Measurements from ENCODE around the gene MAP7. TPM values are rescaled to one million over a fixed set of nuclear protein-coding genes. Genes with fewer than 3 reads are reported as not detected.

MAP7 gene
- total and polyA plus RNA-seq, 10 donors = 0.67 to 4.9 (median 3.0) TPM

DNA sequence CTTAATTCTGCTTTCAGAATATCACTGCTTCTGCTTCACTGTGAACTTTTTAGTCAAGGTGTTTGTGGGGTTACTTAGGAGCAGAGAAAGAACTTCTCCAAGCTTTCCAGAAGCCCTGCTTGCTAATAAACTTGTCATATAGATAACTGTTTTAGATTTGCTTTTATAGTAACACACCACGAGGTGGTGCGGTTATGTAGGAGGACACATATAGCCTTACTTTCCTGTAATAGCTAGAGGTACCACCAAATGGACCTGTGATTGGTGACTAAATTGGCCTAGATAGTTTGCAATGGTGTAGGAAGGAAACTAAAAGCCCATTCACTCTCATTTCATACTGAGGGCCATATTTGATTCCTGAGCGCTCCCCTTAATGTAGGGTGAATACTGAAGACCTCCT is 208.3 kb downstream of the MAP7 start:
- Histone ChIP-seq H3K9me3 (no peaks in the 10 kb centered on the region), H3K27me3 (replicated peaks in 1 of 7) (no peaks in the 10 kb centered on the region), H3K27ac (no peak overlapping the region), H3K4me3 (no peak overlapping the region), H3K36me3 (peaks cover 0 to 6% (median 0%) of the 10 kb centered on the region in 6 donors), H3K4me1 (no peaks in the 10 kb centered on the region)
- no peak for DNase-seq
- intact Hi-C loops (cut with DNase I; ENCODE audit: low total_unique reads) = no loop called here
- TF ChIP-seq POLR2A (IDR thresholded peaks at IDR 0.05) (no peak), POLR2AphosphoS5 (IDR thresholded peaks at IDR 0.05) (no peak)
- TF ChIP-seq, protein P1, sequence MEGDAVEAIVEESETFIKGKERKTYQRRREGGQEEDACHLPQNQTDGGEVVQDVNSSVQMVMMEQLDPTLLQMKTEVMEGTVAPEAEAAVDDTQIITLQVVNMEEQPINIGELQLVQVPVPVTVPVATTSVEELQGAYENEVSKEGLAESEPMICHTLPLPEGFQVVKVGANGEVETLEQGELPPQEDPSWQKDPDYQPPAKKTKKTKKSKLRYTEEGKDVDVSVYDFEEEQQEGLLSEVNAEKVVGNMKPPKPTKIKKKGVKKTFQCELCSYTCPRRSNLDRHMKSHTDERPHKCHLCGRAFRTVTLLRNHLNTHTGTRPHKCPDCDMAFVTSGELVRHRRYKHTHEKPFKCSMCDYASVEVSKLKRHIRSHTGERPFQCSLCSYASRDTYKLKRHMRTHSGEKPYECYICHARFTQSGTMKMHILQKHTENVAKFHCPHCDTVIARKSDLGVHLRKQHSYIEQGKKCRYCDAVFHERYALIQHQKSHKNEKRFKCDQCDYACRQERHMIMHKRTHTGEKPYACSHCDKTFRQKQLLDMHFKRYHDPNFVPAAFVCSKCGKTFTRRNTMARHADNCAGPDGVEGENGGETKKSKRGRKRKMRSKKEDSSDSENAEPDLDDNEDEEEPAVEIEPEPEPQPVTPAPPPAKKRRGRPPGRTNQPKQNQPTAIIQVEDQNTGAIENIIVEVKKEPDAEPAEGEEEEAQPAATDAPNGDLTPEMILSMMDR (IDR thresholded peaks at IDR 0.05 in 8 of 11, conservative IDR thresholded peaks at IDR 0.05 in 3 of 11) = no peak
- WGBS, 5 donors = 86 to 95% (median 91%) methylated on average over 3 of the region's 3 CpGs

DNA sequence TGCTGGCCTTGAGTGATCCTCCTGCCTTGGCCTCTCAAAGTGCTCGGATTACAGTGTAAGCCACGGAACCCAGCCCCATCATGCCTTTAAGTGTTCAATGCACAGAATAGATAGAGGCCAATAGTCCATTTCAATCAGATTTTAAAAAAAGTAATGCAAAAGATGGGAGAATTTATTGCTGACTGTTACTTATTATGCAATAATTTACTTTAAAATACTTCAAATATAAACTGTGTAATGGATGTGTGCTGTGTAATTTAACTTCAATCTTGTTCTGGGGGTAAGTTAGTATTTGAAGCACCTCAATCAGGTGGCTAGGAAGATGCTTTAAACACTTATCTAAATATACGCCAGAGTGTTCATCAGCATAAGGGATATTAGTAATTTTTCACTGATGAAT is 208.9 kb downstream of the MAP7 start:
- H3K36me3 ChIP-seq = peaks cover 0 to 6% (median 0%) of the 10 kb centered on the region in 6 donors
- DNase-seq = no peak
- TF ChIP-seq POLR2A (IDR thresholded peaks at IDR 0.05) (no peak), POLR2AphosphoS5 (IDR thresholded peaks at IDR 0.05) (no peak)
- TF ChIP-seq, protein P1 (IDR thresholded peaks at IDR 0.05 in 8 of 11, conservative IDR thresholded peaks at IDR 0.05 in 3 of 11) = no peak
- H3K4me3 ChIP-seq = no peak overlapping the region
- H3K27ac ChIP-seq = no peak overlapping the region
- WGBS, 5 donors = 89 to 96% (median 94%) methylated on average over 3 of the region's 3 CpGs
- no peaks in the 10 kb centered on the region for H3K9me3 ChIP-seq
- H3K4me1 ChIP-seq = no peaks in the 10 kb centered on the region
- intact Hi-C loops (cut with DNase I; ENCODE audit: low total_unique reads) = no loop called here
- H3K27me3 ChIP-seq (replicated peaks in 1 of 7) = no peaks in the 10 kb centered on the region

DNA sequence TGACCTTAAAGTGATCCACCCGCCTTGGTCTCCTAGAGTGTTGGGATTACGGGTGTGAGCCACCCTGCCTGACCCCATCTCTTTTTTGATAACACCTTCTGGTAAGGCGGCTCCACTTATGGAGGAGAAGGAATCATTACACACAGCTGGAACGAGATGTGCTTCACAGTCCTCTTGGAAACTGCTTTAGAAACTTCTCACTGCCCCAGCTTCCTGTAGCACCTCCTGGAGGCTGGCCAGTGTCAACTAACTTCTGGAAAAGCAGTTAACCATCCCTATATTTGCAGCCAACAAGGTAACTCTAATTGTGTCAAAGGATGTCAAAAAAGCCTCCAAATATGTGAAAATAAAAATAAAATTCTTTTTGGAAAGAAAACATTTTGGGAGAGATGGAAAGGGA is 211.7 kb downstream of the MAP7 start:
- Histone ChIP-seq H3K4me3 (no peak overlapping the region), H3K4me1 (no peaks in the 10 kb centered on the region), H3K27me3 (replicated peaks in 1 of 7) (peaks cover 0 to 3% (median 0%) of the 10 kb centered on the region in 7 donors), H3K36me3 (no peaks in the 10 kb centered on the region), H3K9me3 (no peaks in the 10 kb centered on the region), H3K27ac (no peak overlapping the region)
- intact Hi-C loops (cut with DNase I; ENCODE audit: low total_unique reads) = no loop called here
- no peak for TF ChIP-seq POLR2A (IDR thresholded peaks at IDR 0.05)
- TF ChIP-seq, protein P1 (IDR thresholded peaks at IDR 0.05 in 8 of 11, conservative IDR thresholded peaks at IDR 0.05 in 3 of 11) = no peak
- no peak for TF ChIP-seq POLR2AphosphoS5 (IDR thresholded peaks at IDR 0.05)
- 84 to 91% (median 88%) methylated on average over 4 of the region's 4 CpGs for WGBS, 5 donors
- no peak for DNase-seq

DNA sequence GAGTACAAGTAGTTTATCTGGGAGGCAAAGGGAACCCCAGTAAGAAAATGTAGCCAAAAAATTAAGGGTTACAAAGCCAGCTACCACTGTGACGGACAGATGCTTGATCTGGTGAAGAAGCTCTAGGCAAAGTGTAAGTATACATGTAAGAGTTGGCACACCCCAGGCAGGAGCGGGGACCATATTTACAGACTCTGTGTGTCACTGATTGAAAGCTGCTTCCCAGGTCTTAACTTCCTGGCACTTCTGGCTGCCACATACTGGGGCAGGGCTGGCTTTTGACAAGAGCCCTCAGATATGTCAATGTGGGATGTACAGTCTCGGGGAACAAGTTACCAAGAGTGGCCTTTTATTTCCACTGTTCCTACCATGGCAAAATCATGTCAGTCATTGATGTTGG is 212.6 kb downstream of the MAP7 start:
- Histone ChIP-seq H3K9me3 (no peaks in the 10 kb centered on the region), H3K27me3 (replicated peaks in 1 of 7) (peaks cover 0 to 3% (median 0%) of the 10 kb centered on the region in 7 donors), H3K27ac (no peak overlapping the region), H3K36me3 (no peaks in the 10 kb centered on the region), H3K4me1 (no peaks in the 10 kb centered on the region), H3K4me3 (no peak overlapping the region)
- DNase-seq = no peak
- WGBS, 5 donors = 79 to 97% (median 94%) methylated on average over 3 of the region's 3 CpGs
- intact Hi-C loops (cut with DNase I; ENCODE audit: low total_unique reads) = no loop called here
- TF ChIP-seq POLR2A (IDR thresholded peaks at IDR 0.05) (no peak), POLR2AphosphoS5 (IDR thresholded peaks at IDR 0.05) (no peak)
- TF ChIP-seq, protein P1 (IDR thresholded peaks at IDR 0.05 in 8 of 11, conservative IDR thresholded peaks at IDR 0.05 in 3 of 11) = no peak
